SK-N-SH (cell line): ENCODE results near the gene MPDZ. TPM values are rescaled to one million over a fixed set of nuclear protein-coding genes. Genes with fewer than 3 reads are reported as not detected.

ENCODE experiments used
- CTCF ChIA-PET: fragments of 300-600, 350-600 bp; formaldehyde crosslinking; extraction: SDS; loops from one replicate; lab custom pipeline; 2021; lab: Yijun Ruan, JAX
- POLR2A ChIA-PET: fragments of 350-600 bp; sonication (Branson Sonifier 250); formaldehyde crosslinking; extraction: SDS; loops from one replicate; lab custom pipeline; 2020; ENCODE audit warnings: antibody characterized with exemption, inconsistent platforms; lab: Yijun Ruan, JAX
- DNase-seq: peaks from one replicate; pipeline ENCODE4 v3.0.0; 2012
- H2AFZ ChIP-seq: fragments of 200-600 bp; sonication (generic); 2 replicates; pipeline ENCODE4 v1.8.1; 2016; ENCODE audit warnings: antibody characterized with exemption, mild to moderate bottlenecking, low read depth
- H3F3A ChIP-seq: fragments of 200-600 bp; sonication (generic); replicated peaks from 2 replicates; pipeline ENCODE3; 2016; ENCODE audit warnings: antibody characterized with exemption, mild to moderate bottlenecking; ENCODE audit not compliant: insufficient read depth
- H3K27ac ChIP-seq, 2 experiments: fragments of 200-500 bp in 1 of 2; fragments of 200-600 bp in 1 of 2; sonication (Bioruptor generic) in 1 of 2; sonication (generic), shearing (Covaris generic) in 1 of 2; 2 replicates each; pipeline versions ENCODE4 v1.5.1 to v1.6.1; 2014 to 2016; ENCODE audit warnings: low read depth in 2 of 2, inconsistent platforms in 1 of 2, low read length in 1 of 2, mild to moderate bottlenecking in 1 of 2, mixed read lengths in 1 of 2
- H3K27me3 ChIP-seq: fragments of 200-600 bp; sonication (generic), shearing (Covaris generic); 2 replicates; pipeline ENCODE4 v1.6.1; 2016; ENCODE audit warnings: mixed run types; ENCODE audit not compliant: insufficient read depth
- H3K36me3 ChIP-seq, 2 experiments: fragments of 200-500 bp in 1 of 2; fragments of 200-600 bp in 1 of 2; sonication (Bioruptor generic) in 1 of 2; sonication (generic) in 1 of 2; replicated peaks in 1 of 2; 2 replicates each; pipeline versions ENCODE3 to v1.5.1; 2014 to 2016; ENCODE audit warnings: low read length in 1 of 2, mild to moderate bottlenecking in 1 of 2; ENCODE audit not compliant: insufficient read depth in 2 of 2, control insufficient read depth in 1 of 2
- H3K4me1 ChIP-seq, 2 experiments: fragments of 200-500 bp in 1 of 2; fragments of 200-600 bp in 1 of 2; sonication (Bioruptor generic) in 1 of 2; sonication (generic), shearing (Covaris generic) in 1 of 2; 2 replicates each; pipeline versions ENCODE4 v1.5.1 to v1.6.1; 2014 to 2016; ENCODE audit warnings: low read depth in 1 of 2, low read length in 1 of 2, mixed run types in 1 of 2; ENCODE audit not compliant: insufficient read depth in 2 of 2, control insufficient read depth in 1 of 2
- H3K4me2 ChIP-seq: fragments of 200-600 bp; sonication (generic), shearing (Covaris generic); 2 replicates; pipeline ENCODE4 v1.6.1; 2017; ENCODE audit warnings: mixed run types
- H3K4me3 ChIP-seq, 2 experiments: fragments of 200-500 bp in 1 of 2; fragments of 200-600 bp in 1 of 2; sonication (Bioruptor generic) in 1 of 2; sonication (generic), shearing (Covaris generic) in 1 of 2; 2 replicates each; pipeline versions ENCODE4 v1.5.1 to v1.8.1; 2014 to 2016; ENCODE audit warnings: low read depth in 2 of 2, inconsistent platforms in 1 of 2, low read length in 1 of 2, mild to moderate bottlenecking in 1 of 2, mixed read lengths in 1 of 2, moderate library complexity in 1 of 2
- H3K79me2 ChIP-seq: fragments of 200-600 bp; sonication (generic); 2 replicates; pipeline ENCODE4 v1.8.1; 2017; ENCODE audit warnings: mild to moderate bottlenecking; ENCODE audit not compliant: insufficient read depth
- H3K9ac ChIP-seq: fragments of 200-600 bp; sonication (generic); 2 replicates; pipeline ENCODE4 v1.6.1; 2017; ENCODE audit warnings: mixed run types
- H3K9me2 ChIP-seq: fragments of 200-600 bp; sonication (generic); 2 replicates; pipeline ENCODE4 v1.6.1; 2017; ENCODE audit warnings: mixed run types
- H3K9me3 ChIP-seq: fragments of 200-600 bp; sonication (generic); 2 replicates; pipeline ENCODE4 v1.6.1; 2017; ENCODE audit warnings: mixed run types, mild to moderate bottlenecking, moderate library complexity
- H4K20me1 ChIP-seq: fragments of 200-600 bp; sonication (generic); 2 replicates; pipeline ENCODE4 v1.6.1; 2017; ENCODE audit warnings: mild to moderate bottlenecking, mixed run types; ENCODE audit not compliant: insufficient read depth
- CTCF ChIP-seq: fragments of 200-600 bp; sonication (generic); IDR thresholded peaks from 2 replicates; pipeline ENCODE4 v1.6.1; 2017; ENCODE audit warnings: antibody characterized with exemption, mild to moderate bottlenecking, moderate library complexity
- FOSL2 ChIP-seq: IDR thresholded peaks from 2 replicates; pipeline ENCODE4 v1.4.0; 2012; ENCODE audit warnings: low read depth, mild to moderate bottlenecking, moderate library complexity, borderline replicate concordance
- GABPA ChIP-seq: IDR thresholded peaks from 2 replicates; pipeline ENCODE4 v1.4.0; 2012; ENCODE audit warnings: low read depth, mild to moderate bottlenecking
- GATA2 ChIP-seq: sonication (generic); formaldehyde crosslinking; IDR thresholded peaks from 2 replicates; pipeline ENCODE4 v1.5.0; 2020; ENCODE audit warnings: mild to moderate bottlenecking, missing genetic modification reagents
- MEF2A ChIP-seq: IDR thresholded peaks from 2 replicates; pipeline ENCODE4 v1.4.0; 2012; ENCODE audit warnings: low read depth, borderline replicate concordance
- MXI1 ChIP-seq: IDR thresholded peaks from 2 replicates; pipeline ENCODE4 v1.6.1; 2012; ENCODE audit warnings: mild to moderate bottlenecking, low read depth, low read length, improper control_type of control experiment
- NFIC ChIP-seq: IDR thresholded peaks from 2 replicates; pipeline ENCODE4 v1.4.0; 2012; ENCODE audit warnings: borderline replicate concordance
- NRF1 ChIP-seq: IDR thresholded peaks from 2 replicates; pipeline ENCODE4 v1.6.1; 2012; ENCODE audit warnings: low read depth, mild to moderate bottlenecking, low read length
- RAD21 ChIP-seq: IDR thresholded peaks from 2 replicates; pipeline ENCODE4 v1.6.1; 2012; ENCODE audit warnings: mild to moderate bottlenecking, low read length
- REST ChIP-seq: IDR thresholded peaks from 2 replicates; pipeline ENCODE4 v1.6.1; 2012; ENCODE audit warnings: mild to moderate bottlenecking, low read depth, low read length, moderate library complexity
- SIN3A ChIP-seq: IDR thresholded peaks from 2 replicates; pipeline ENCODE4 v1.6.1; 2012; ENCODE audit warnings: low read depth, mild to moderate bottlenecking, low read length, moderate library complexity, borderline replicate concordance
- TAF1 ChIP-seq: IDR thresholded peaks from 2 replicates; pipeline ENCODE4 v1.6.1; 2012; ENCODE audit warnings: low read depth, mild to moderate bottlenecking, low read length, moderate library complexity, borderline replicate concordance
- TCF12 ChIP-seq: IDR thresholded peaks from 2 replicates; pipeline ENCODE4 v1.4.0; 2012
- YY1 ChIP-seq: IDR thresholded peaks from 2 replicates; pipeline ENCODE4 v1.4.0; 2012; ENCODE audit warnings: low read depth, mild to moderate bottlenecking
- WGBS: methylation state at CpG from one replicate; pipeline ENCODE4 v1.1.6; 2017; ENCODE audit warnings: low lambda C conversion rate; 5-methylcytosine and 5-hydroxymethylcytosine counted together
- polyA plus RNA-seq, 3 experiments: library from polyadenylated mRNA; depleted of rRNA; stranded (reverse); fragments of >200 nt; gene quantifications; 2 replicates each; pipeline ENCODE4 v1.2.3, GENCODE V29; 2012
- TF ChIP-seq, protein P1 (sequence below): fragments of 150-350 bp; IDR thresholded peaks from 2 replicates; pipeline ENCODE4 v1.6.1; 2017; ENCODE audit warnings: antibody characterized with exemption, low read length, low read depth, borderline replicate concordance
- TF ChIP-seq, protein P2 (sequence below): IDR thresholded peaks from 2 replicates; pipeline ENCODE4 v1.4.0; 2012; ENCODE audit warnings: low read depth
- TF ChIP-seq, protein P3 (sequence below): fragments of 150-350 bp; IDR thresholded peaks from 2 replicates; pipeline ENCODE4 v1.6.1; 2016; ENCODE audit warnings: mild to moderate bottlenecking, low read depth, low read length
- TF ChIP-seq, protein P4 (sequence below): IDR thresholded peaks from 2 replicates; pipeline ENCODE4; 2012

MPDZ gene
- polyA plus RNA-seq, 1 of the 3 experiments (the other 2 are of a cell fraction): 20.5 TPM

DNA sequence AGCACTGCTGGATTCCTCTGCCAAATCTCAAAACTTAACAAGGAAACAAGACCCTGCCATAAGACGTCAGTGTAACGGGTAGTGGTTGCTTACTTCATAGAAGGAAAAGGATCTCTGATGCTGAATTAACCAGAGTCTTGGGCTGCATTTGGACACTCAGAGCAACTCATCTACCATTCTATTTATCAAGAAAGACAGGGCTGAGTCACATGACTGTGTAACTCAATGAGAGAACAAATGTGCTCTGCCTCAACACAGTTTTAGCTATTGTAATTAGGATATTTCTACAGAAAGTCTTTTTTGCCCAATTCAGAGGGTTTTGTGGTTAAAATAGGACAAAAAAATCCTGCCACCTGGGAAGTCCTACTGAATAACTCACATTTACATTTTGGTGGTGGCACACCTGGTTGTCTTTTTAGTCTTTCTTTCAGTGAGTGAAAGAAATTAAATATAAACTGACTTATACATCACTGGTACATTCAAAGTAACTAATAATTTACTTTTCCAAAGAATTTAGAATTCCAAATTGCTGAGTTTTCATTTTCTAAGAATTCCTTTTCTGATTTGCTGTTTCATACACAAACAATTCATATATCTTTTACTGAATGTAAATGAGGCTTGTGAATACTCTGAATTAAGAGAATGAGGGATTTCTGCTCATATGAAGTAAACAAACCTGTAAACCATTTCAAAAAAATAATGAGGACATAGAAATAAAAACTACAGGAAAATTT is 104.4 kb downstream of the MPDZ start:
- no peak overlapping the region for H3K4me3 ChIP-seq
- no peak overlapping the region for H3K9ac ChIP-seq
- no peaks in the 10 kb centered on the region for H3K27me3 ChIP-seq
- H3K9me2 ChIP-seq: no peaks in the 10 kb centered on the region
- ChIA-PET POLR2A (no interaction called here), CTCF (no interaction called here)
- H2AFZ ChIP-seq: no peak overlapping the region
- no peaks in the 10 kb centered on the region for H3K79me2 ChIP-seq
- peaks cover 28 to 52% of the 10 kb centered on the region in 2 experiments for H3K36me3 ChIP-seq
- H3F3A ChIP-seq: no peaks in the 10 kb centered on the region
- peaks cover 0 to 8% of the 10 kb centered on the region in 2 experiments; a peak in 2 of 4 replicates for H3K4me1 ChIP-seq
- H4K20me1 ChIP-seq: no peaks in the 10 kb centered on the region
- H3K27ac ChIP-seq: no peak overlapping the region
- no peaks in the 10 kb centered on the region for H3K9me3 ChIP-seq
- no peak overlapping the region for H3K4me2 ChIP-seq
- DNase-seq: no peak
- WGBS: 97% methylated on average over 2 of the region's 2 CpGs
- TF ChIP-seq GATA2 (CRISPR knock-in tag) (no peak), GABPA (no peak), TCF12 (no peak), MEF2A (no peak)

GRCh38 chr9:13173553-13173952 is 105.9 kb downstream of the MPDZ start:
- no peaks in the 10 kb centered on the region for H4K20me1 ChIP-seq
- no peaks in the 10 kb centered on the region for H3K9me3 ChIP-seq
- H3K9me2 ChIP-seq: no peaks in the 10 kb centered on the region
- H3F3A ChIP-seq: no peaks in the 10 kb centered on the region
- ChIA-PET POLR2A (no interaction called here), CTCF (no interaction called here)
- no peak overlapping the region for H2AFZ ChIP-seq
- H3K27me3 ChIP-seq: no peaks in the 10 kb centered on the region
- H3K36me3 ChIP-seq: peaks cover 28 to 49% of the 10 kb centered on the region in 2 experiments
- H3K4me3 ChIP-seq: no peak overlapping the region
- H3K79me2 ChIP-seq: no peaks in the 10 kb centered on the region
- H3K4me2 ChIP-seq: no peak overlapping the region
- no peak overlapping the region for H3K27ac ChIP-seq
- peaks cover 0 to 8% of the 10 kb centered on the region in 2 experiments; a peak in 1 of 4 replicates for H3K4me1 ChIP-seq
- H3K9ac ChIP-seq: no peak overlapping the region
- whole genome bisulfite sequencing: 100% methylated on average over 4 of the region's 4 CpGs
- no peak for DNase-seq
- TF ChIP-seq, protein P1, sequence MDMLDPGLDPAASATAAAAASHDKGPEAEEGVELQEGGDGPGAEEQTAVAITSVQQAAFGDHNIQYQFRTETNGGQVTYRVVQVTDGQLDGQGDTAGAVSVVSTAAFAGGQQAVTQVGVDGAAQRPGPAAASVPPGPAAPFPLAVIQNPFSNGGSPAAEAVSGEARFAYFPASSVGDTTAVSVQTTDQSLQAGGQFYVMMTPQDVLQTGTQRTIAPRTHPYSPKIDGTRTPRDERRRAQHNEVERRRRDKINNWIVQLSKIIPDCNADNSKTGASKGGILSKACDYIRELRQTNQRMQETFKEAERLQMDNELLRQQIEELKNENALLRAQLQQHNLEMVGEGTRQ: no peak
- TF ChIP-seq TAF1 (no peak), NFIC (no peak), NRF1 (no peak), CTCF (no peak), SIN3A (no peak), TCF12 (no peak), FOSL2 (no peak), YY1 (no peak), MXI1 (no peak), RAD21 (no peak), REST (no peak)
- TF ChIP-seq, protein P2, sequence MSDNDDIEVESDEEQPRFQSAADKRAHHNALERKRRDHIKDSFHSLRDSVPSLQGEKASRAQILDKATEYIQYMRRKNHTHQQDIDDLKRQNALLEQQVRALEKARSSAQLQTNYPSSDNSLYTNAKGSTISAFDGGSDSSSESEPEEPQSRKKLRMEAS: no peak
- TF ChIP-seq, protein P3, sequence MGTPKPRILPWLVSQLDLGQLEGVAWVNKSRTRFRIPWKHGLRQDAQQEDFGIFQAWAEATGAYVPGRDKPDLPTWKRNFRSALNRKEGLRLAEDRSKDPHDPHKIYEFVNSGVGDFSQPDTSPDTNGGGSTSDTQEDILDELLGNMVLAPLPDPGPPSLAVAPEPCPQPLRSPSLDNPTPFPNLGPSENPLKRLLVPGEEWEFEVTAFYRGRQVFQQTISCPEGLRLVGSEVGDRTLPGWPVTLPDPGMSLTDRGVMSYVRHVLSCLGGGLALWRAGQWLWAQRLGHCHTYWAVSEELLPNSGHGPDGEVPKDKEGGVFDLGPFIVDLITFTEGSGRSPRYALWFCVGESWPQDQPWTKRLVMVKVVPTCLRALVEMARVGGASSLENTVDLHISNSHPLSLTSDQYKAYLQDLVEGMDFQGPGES: no peak
- TF ChIP-seq, protein P4, sequence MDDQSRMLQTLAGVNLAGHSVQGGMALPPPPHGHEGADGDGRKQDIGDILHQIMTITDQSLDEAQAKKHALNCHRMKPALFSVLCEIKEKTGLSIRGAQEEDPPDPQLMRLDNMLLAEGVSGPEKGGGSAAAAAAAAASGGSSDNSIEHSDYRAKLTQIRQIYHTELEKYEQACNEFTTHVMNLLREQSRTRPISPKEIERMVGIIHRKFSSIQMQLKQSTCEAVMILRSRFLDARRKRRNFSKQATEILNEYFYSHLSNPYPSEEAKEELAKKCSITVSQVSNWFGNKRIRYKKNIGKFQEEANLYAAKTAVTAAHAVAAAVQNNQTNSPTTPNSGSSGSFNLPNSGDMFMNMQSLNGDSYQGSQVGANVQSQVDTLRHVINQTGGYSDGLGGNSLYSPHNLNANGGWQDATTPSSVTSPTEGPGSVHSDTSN: no peak
